Measurements from ENCODE around the gene GINS2.

GINS2 gene

GRCh38 chr16:85712801-85713200 is 24.0 kb upstream of the GINS2 start:
- Histone ChIP-seq H3K4me3 (ENCODE audit: low read depth, low read length) (no peak overlapping the region), H3K4me2 (ENCODE audit: low read length) (no peak overlapping the region), H3K4me1 (peaks cover 2% of the 10 kb centered on the region), H3K9me3 (ENCODE audit: control insufficient read depth, low read length) (no peaks in the 10 kb centered on the region), H3K9ac (no peak overlapping the region), H3K36me3 (ENCODE audit: control insufficient read depth, insufficient read depth, low read length) (no peaks in the 10 kb centered on the region), H3K27ac (no peak overlapping the region), H2AFZ (no peak overlapping the region), H3K79me2 (no peaks in the 10 kb centered on the region), H3K27me3 (ENCODE audit: control insufficient read depth, insufficient read depth, low read length) (no peaks in the 10 kb centered on the region)
- TF ChIP-seq, protein P1, sequence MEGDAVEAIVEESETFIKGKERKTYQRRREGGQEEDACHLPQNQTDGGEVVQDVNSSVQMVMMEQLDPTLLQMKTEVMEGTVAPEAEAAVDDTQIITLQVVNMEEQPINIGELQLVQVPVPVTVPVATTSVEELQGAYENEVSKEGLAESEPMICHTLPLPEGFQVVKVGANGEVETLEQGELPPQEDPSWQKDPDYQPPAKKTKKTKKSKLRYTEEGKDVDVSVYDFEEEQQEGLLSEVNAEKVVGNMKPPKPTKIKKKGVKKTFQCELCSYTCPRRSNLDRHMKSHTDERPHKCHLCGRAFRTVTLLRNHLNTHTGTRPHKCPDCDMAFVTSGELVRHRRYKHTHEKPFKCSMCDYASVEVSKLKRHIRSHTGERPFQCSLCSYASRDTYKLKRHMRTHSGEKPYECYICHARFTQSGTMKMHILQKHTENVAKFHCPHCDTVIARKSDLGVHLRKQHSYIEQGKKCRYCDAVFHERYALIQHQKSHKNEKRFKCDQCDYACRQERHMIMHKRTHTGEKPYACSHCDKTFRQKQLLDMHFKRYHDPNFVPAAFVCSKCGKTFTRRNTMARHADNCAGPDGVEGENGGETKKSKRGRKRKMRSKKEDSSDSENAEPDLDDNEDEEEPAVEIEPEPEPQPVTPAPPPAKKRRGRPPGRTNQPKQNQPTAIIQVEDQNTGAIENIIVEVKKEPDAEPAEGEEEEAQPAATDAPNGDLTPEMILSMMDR (IDR thresholded peaks at IDR 0.05) = no peak

- H3K4me2 ChIP-seq (ENCODE audit: low read length) = no peak overlapping the region
- H3K27ac ChIP-seq = no peak overlapping the region
- no peak overlapping the region for H3K9ac ChIP-seq
- no peaks in the 10 kb centered on the region for H3K27me3 ChIP-seq (ENCODE audit: control insufficient read depth, insufficient read depth, low read length)
- H3K4me3 ChIP-seq (ENCODE audit: low read depth, low read length) = no peak overlapping the region
- H3K36me3 ChIP-seq (ENCODE audit: control insufficient read depth, insufficient read depth, low read length) = no peaks in the 10 kb centered on the region
- TF ChIP-seq, protein P1 (IDR thresholded peaks at IDR 0.05) = no peak
- H3K9me3 ChIP-seq (ENCODE audit: control insufficient read depth, low read length) = no peaks in the 10 kb centered on the region
- no peaks in the 10 kb centered on the region for H3K4me1 ChIP-seq
- no peak overlapping the region for H2AFZ ChIP-seq
- no peaks in the 10 kb centered on the region for H3K79me2 ChIP-seq
These were observed 23.3 kb upstream of the GINS2 start for GRCh38 chr16:85711982-85712587.

DNA sequence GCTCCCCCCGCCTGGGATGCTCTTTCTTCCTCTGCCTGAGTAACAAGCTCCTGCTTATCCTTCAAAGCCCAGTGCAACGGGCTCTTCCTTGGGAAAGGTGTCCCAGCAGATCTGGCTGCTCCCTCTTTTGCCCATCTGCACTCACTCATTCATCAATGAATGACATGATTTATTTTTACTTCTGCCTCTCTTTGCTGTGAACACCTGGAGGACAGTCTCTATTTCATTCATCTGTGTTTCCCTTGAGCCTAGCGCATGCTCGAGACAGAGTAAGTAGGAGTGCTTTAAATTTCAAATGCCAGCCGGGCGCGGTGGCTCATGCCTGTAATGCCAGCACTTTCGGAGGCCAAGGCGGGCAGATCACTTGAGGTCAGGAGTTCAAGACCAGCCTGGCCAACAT is 22.0 kb upstream of the GINS2 start:
- H3K9ac ChIP-seq = no peak overlapping the region
- no peaks in the 10 kb centered on the region for H3K79me2 ChIP-seq
- H3K27me3 ChIP-seq (ENCODE audit: control insufficient read depth, insufficient read depth, low read length) = no peaks in the 10 kb centered on the region
- no peak overlapping the region for H3K4me2 ChIP-seq (ENCODE audit: low read length)
- H3K9me3 ChIP-seq (ENCODE audit: control insufficient read depth, low read length) = no peaks in the 10 kb centered on the region
- H3K4me1 ChIP-seq = no peaks in the 10 kb centered on the region
- no peak overlapping the region for H3K27ac ChIP-seq
- H3K36me3 ChIP-seq (ENCODE audit: control insufficient read depth, insufficient read depth, low read length) = no peaks in the 10 kb centered on the region
- H2AFZ ChIP-seq = no peak overlapping the region
- H3K4me3 ChIP-seq (ENCODE audit: low read depth, low read length) = no peak overlapping the region
- TF ChIP-seq, protein P1 (IDR thresholded peaks at IDR 0.05) = no peak

DNA sequence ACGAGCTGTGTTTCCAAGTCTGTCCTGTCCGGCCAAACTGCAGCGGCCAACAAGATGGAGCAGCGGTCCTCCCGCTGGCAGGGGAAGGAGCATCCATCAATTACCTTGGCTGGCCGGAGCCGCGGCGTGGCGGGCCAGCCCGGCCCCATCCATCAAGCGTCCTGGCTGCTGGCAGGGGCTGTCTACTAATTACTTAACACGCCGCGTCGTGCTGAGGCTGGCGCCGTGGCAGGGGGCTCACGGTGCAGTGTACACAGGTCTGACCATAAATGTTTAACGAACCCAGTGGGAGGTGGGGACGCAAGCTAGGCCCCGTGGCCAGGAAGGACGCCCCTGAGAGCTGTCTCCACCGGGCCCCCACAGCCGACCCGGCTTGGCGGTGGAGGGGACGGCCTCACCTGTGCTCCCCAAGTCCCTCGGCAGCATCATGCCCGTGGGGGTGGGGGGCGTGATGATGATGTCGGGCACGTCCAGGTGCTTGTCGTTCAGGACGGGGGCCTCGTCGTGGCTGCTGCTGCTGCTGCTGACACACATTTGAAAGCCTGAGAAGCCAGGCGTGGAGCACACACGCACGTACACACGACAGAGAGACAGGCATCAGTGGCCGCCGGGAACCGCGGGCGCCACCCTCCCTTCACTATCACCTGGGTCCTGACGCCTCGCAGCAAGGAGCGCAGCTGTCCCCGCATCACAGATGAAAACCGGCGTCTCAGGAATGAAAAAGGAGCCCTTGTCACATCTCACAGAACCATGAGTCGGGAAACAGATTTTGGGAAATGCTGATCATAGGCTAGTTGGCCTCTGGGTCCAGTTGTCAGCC is 21.2 kb upstream of the GINS2 start:
- Histone ChIP-seq H3K4me1 (no peaks in the 10 kb centered on the region), H3K4me2 (ENCODE audit: low read length) (no peak overlapping the region), H3K4me3 (ENCODE audit: low read depth, low read length) (no peak overlapping the region), H3K27me3 (ENCODE audit: control insufficient read depth, insufficient read depth, low read length) (no peaks in the 10 kb centered on the region), H3K36me3 (ENCODE audit: control insufficient read depth, insufficient read depth, low read length) (no peaks in the 10 kb centered on the region), H3K9me3 (ENCODE audit: control insufficient read depth, low read length) (no peaks in the 10 kb centered on the region), H3K27ac (no peak overlapping the region), H2AFZ (no peak overlapping the region), H3K79me2 (no peaks in the 10 kb centered on the region), H3K9ac (no peak overlapping the region)
- TF ChIP-seq, protein P1 (IDR thresholded peaks at IDR 0.05) = no peak
